Measurements from ENCODE around the gene MOSPD3. TPM values are rescaled to one million over a fixed set of nuclear protein-coding genes. Genes with fewer than 3 reads are reported as not detected.
"Not testable (repeated sequence)": the region's sequence is repeated elsewhere in the genome, so short reads cannot be mapped to it uniquely, and the experiment has no call there.

Gene MOSPD3
- total RNA-seq: 2.6 TPM

DNA sequence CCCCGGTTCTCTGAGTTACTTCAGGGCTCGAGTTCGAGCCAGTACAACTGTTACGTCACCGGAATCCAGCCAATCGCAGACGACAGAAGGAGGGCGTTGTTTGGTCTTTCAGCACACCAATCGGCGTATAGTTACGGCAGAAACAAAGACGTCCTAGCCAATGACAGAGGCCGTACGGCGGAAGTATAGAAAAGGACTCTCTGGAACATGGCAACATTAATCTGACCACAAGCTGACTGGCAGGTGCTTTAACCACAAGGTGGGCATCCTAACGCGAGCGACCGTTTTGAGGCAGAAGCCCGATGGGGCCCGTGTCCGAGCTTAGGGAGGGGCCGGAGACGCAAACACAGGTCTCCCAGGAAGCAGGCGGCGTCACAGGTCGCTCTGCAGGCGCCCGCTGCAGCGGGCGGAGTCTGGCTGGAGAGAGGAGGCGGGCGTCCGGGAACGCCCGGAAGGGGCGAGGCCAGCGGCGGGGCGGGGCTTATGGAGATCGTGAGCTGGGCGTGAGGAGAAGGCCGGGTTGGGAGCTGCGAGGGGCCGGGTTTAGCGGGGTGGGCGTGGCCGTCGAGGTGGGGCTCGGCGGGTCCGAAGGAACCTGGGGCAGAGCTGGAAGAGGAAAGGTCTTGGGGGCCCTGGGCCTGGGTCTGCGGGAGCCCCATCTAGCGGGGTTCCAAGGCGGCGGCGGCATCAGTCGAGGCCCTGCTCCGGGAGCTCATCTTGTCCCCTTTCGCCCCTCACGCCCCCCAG is at the start of gene MOSPD3:
Gene MOSPD3 (plus strand): TSS at position 558 of the 747 bp plus-strand sequence. CDS start 252 bp downstream, outside the sequence.
- peak within 1 kb of the TSS; percentile 82 to 94 (median 90) for H3K9ac ChIP-seq (ENCODE audit: low read depth in 1 of 3, low read length in 3 of 3)
- peak within 1 kb of the TSS; percentile 94 for H3K27ac ChIP-seq (ENCODE audit: low read depth, low read length)
- H3K4me1 ChIP-seq (ENCODE audit: control insufficient read depth in 3 of 3, insufficient read depth in 3 of 3, low read length in 3 of 3): peaks cover 8 to 11% (median 8%) of the 10 kb centered on the region in 3 donors
- peaks cover 0 to 11% (median 2%) of the 10 kb centered on the region in 3 donors for H3K36me3 ChIP-seq (ENCODE audit: control insufficient read depth in 3 of 3, insufficient read depth in 3 of 3, low read length in 3 of 3)
- peak within 1 kb of the TSS; percentile 88 to 93 (median 91) for H3K4me3 ChIP-seq (ENCODE audit: low read length in 3 of 3)
- no peaks in the 10 kb centered on the region for H3K27me3 ChIP-seq (ENCODE audit: control insufficient read depth in 3 of 3, insufficient read depth in 3 of 3, low read length in 3 of 3)
- no peaks in the 10 kb centered on the region for H3K9me3 ChIP-seq (ENCODE audit: control insufficient read depth in 3 of 3, low read length in 3 of 3)

GRCh38 chr7:100563100-100563564 is 49.2 kb upstream of the MOSPD3 start:
- H3K9ac ChIP-seq (ENCODE audit: low read depth in 1 of 3, low read length in 3 of 3): no peak overlapping the region
- H3K4me3 ChIP-seq (ENCODE audit: low read length in 3 of 3): no peak overlapping the region
- H3K4me1 ChIP-seq (ENCODE audit: control insufficient read depth in 3 of 3, insufficient read depth in 3 of 3, low read length in 3 of 3): peaks cover 0 to 3% (median 0%) of the 10 kb centered on the region in 3 donors
- H3K9me3 ChIP-seq (ENCODE audit: control insufficient read depth in 3 of 3, low read length in 3 of 3): no peaks in the 10 kb centered on the region
- H3K36me3 ChIP-seq (ENCODE audit: control insufficient read depth in 3 of 3, insufficient read depth in 3 of 3, low read length in 3 of 3): peaks cover 4 to 10% (median 4%) of the 10 kb centered on the region in 3 donors
- H3K27me3 ChIP-seq (ENCODE audit: control insufficient read depth in 3 of 3, insufficient read depth in 3 of 3, low read length in 3 of 3): no peaks in the 10 kb centered on the region
- no peak overlapping the region for H3K27ac ChIP-seq (ENCODE audit: low read depth, low read length)

DNA sequence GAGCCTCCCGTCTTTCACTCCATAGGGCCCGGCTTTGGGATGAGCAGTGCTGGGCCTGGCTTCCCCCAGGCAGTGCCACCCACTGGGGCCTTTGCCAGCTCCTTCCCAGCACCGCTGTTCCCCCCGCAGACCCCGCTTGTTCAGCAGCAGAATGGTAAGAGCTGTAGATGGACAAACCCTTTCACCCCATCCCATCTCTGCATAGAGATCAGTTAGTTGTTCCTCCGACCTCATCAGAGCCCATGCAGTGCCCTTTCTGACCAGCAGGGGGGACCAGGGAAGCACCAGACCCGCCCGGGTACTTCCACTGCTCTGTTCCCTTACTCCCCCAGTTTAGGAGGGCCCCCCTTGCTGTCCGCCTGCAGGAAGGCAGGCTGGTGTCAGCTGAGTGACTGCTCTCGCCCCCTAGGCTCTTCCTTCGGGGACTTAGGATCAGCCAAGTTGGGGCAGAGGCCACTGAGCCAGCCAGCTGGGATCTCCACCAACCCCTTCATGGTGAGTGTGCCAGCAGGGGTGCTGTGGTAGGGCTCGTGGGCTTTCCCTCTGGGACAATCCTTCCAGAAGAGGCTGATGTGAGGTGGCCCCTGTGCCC is 48.4 kb upstream of the MOSPD3 start:
- H3K36me3 ChIP-seq (ENCODE audit: control insufficient read depth in 3 of 3, insufficient read depth in 3 of 3, low read length in 3 of 3): peaks cover 4 to 10% (median 4%) of the 10 kb centered on the region in 3 donors
- no peaks in the 10 kb centered on the region for H3K9me3 ChIP-seq (ENCODE audit: control insufficient read depth in 3 of 3, low read length in 3 of 3)
- peaks cover 0 to 6% (median 0%) of the 10 kb centered on the region in 3 donors for H3K4me1 ChIP-seq (ENCODE audit: control insufficient read depth in 3 of 3, insufficient read depth in 3 of 3, low read length in 3 of 3)
- peak overlapping the region in 1 of 3 donors; percentile 8 for H3K9ac ChIP-seq (ENCODE audit: low read depth in 1 of 3, low read length in 3 of 3)
- H3K4me3 ChIP-seq (ENCODE audit: low read length in 3 of 3): no peak overlapping the region
- H3K27ac ChIP-seq (ENCODE audit: low read depth, low read length): no peak overlapping the region
- peaks cover 0 to 1% (median 0%) of the 10 kb centered on the region in 3 donors for H3K27me3 ChIP-seq (ENCODE audit: control insufficient read depth in 3 of 3, insufficient read depth in 3 of 3, low read length in 3 of 3)

GRCh38 chr7:100564405-100564804 is 47.9 kb upstream of the MOSPD3 start:
- H3K27ac ChIP-seq (ENCODE audit: low read depth, low read length); H3K36me3 ChIP-seq (ENCODE audit: control insufficient read depth in 3 of 3, insufficient read depth in 3 of 3, low read length in 3 of 3); H3K4me3 ChIP-seq (ENCODE audit: low read length in 3 of 3); H3K9me3 ChIP-seq (ENCODE audit: control insufficient read depth in 3 of 3, low read length in 3 of 3); H3K9ac ChIP-seq (ENCODE audit: low read depth in 1 of 3, low read length in 3 of 3); H3K27me3 ChIP-seq (ENCODE audit: control insufficient read depth in 3 of 3, insufficient read depth in 3 of 3, low read length in 3 of 3); H3K4me1 ChIP-seq (ENCODE audit: control insufficient read depth in 3 of 3, insufficient read depth in 3 of 3, low read length in 3 of 3): not testable (repeated sequence)

DNA sequence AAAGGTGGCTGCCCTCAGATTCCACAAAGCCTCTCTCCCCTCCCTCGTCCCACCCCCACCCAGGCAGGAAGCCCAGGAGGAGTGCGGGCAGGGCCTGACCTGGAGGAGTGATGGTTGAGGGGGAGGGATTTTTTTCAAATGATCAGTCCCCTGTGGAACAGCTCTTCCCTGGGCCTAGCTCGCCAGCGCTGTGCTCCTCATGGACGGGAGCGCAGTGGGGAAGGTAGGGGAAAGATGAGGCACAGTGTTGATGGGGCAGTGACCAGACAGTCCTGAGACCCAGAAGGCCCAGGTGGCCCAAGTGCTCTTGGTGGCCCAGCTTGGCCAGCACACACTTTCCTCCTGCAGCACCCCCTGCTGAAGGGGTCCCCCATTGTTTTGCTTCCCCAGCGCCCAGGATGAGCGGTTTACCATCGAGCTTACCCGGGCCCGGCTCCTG is 47.2 kb upstream of the MOSPD3 start:
- H3K27ac ChIP-seq (ENCODE audit: low read depth, low read length): no peak overlapping the region
- H3K4me1 ChIP-seq (ENCODE audit: control insufficient read depth in 3 of 3, insufficient read depth in 3 of 3, low read length in 3 of 3): peaks cover 2 to 12% (median 3%) of the 10 kb centered on the region in 3 donors
- no peak overlapping the region for H3K9ac ChIP-seq (ENCODE audit: low read depth in 1 of 3, low read length in 3 of 3)

DNA sequence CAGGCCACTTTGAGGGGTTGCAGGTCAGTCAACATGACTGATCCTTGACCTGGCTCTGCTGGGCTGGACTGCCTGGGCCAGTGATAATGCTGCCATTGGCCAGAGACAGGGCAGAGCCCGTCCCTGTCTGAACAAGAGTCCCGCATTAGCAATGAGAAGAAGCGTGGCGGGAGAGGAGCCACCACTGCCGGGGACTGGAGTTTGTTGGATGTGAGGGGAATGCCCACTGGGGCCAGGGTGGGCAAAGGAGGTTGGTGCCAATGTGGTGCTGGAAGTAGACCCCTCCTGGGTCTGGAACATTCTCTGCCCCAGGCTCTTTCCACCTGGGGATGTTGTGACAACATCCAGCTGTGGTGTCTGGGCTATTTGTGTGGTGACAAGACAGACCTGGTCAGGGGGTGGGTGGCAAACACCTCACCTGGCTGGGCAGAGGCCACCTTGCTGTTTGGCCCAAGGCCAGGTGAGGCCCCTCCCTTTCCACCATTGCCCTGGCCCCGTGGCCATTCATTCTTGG is 46.3 kb upstream of the MOSPD3 start:
- no peak overlapping the region for H3K9ac ChIP-seq (ENCODE audit: low read depth in 1 of 3, low read length in 3 of 3)
- peaks cover 4 to 18% (median 13%) of the 10 kb centered on the region in 3 donors for H3K27me3 ChIP-seq (ENCODE audit: control insufficient read depth in 3 of 3, insufficient read depth in 3 of 3, low read length in 3 of 3)
- no peaks in the 10 kb centered on the region for H3K9me3 ChIP-seq (ENCODE audit: control insufficient read depth in 3 of 3, low read length in 3 of 3)
- H3K4me3 ChIP-seq (ENCODE audit: low read length in 3 of 3): no peak overlapping the region
- H3K36me3 ChIP-seq (ENCODE audit: control insufficient read depth in 3 of 3, insufficient read depth in 3 of 3, low read length in 3 of 3): peaks cover 4 to 10% (median 4%) of the 10 kb centered on the region in 3 donors
- no peak overlapping the region for H3K27ac ChIP-seq (ENCODE audit: low read depth, low read length)
- peaks cover 4 to 14% (median 6%) of the 10 kb centered on the region in 3 donors for H3K4me1 ChIP-seq (ENCODE audit: control insufficient read depth in 3 of 3, insufficient read depth in 3 of 3, low read length in 3 of 3)

More for the DNA sequence above, 47.2 kb upstream of the MOSPD3 start:
- no peaks in the 10 kb centered on the region for H3K9me3 ChIP-seq (ENCODE audit: control insufficient read depth in 3 of 3, low read length in 3 of 3)
- peaks cover 0 to 12% (median 8%) of the 10 kb centered on the region in 3 donors for H3K27me3 ChIP-seq (ENCODE audit: control insufficient read depth in 3 of 3, insufficient read depth in 3 of 3, low read length in 3 of 3)
- H3K36me3 ChIP-seq (ENCODE audit: control insufficient read depth in 3 of 3, insufficient read depth in 3 of 3, low read length in 3 of 3): peaks cover 4 to 10% (median 4%) of the 10 kb centered on the region in 3 donors
- no peak overlapping the region for H3K4me3 ChIP-seq (ENCODE audit: low read length in 3 of 3)

DNA sequence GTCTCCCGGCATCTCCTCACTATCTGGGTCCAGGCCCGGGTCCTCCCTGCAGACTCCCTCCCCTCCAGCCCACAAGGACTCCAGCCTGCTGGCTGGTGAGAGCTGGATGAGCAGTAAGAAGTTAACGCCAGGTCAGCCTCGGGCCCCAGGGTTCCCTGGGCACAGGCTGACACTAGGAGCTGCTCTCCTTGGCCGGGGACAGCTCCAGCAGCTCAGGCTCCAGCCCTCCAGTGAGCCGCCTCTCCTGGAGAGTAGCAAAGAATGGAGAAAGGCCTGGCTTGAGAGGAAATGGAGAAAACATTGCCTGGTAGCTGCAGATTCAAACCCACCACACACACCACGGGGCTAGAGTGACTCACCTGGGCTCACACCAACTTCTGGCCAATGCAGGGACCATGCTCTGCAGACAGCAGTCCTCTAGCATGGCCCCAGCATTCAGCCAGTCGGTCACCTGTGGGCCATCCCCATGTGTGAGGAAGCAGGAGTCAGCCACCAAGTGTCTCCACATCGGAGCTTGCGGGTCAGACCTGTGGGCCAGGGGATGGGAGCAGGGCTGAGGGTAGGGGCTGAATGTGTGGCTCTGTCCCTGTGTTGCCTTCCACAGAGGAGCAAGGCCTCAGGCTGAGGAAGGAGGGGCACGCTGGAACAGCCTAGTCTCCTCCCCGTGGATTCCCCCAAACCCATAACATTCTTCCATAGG is 45.2 kb upstream of the MOSPD3 start:
- Histone ChIP-seq H3K4me1 (ENCODE audit: control insufficient read depth in 3 of 3, insufficient read depth in 3 of 3, low read length in 3 of 3) (peaks cover 4 to 14% (median 6%) of the 10 kb centered on the region in 3 donors), H3K36me3 (ENCODE audit: control insufficient read depth in 3 of 3, insufficient read depth in 3 of 3, low read length in 3 of 3) (peaks cover 0 to 7% (median 4%) of the 10 kb centered on the region in 3 donors), H3K27me3 (ENCODE audit: control insufficient read depth in 3 of 3, insufficient read depth in 3 of 3, low read length in 3 of 3) (peaks cover 11 to 29% (median 23%) of the 10 kb centered on the region in 3 donors), H3K27ac (ENCODE audit: low read depth, low read length) (no peak overlapping the region), H3K9ac (ENCODE audit: low read depth in 1 of 3, low read length in 3 of 3) (no peak overlapping the region), H3K4me3 (ENCODE audit: low read length in 3 of 3) (no peak overlapping the region), H3K9me3 (ENCODE audit: control insufficient read depth in 3 of 3, low read length in 3 of 3) (no peaks in the 10 kb centered on the region)

GRCh38 chr7:100567751-100568175 is 44.6 kb upstream of the MOSPD3 start:
- peaks cover 0 to 5% (median 3%) of the 10 kb centered on the region in 3 donors for H3K36me3 ChIP-seq (ENCODE audit: control insufficient read depth in 3 of 3, insufficient read depth in 3 of 3, low read length in 3 of 3)
- no peak overlapping the region for H3K27ac ChIP-seq (ENCODE audit: low read depth, low read length)
- H3K9ac ChIP-seq (ENCODE audit: low read depth in 1 of 3, low read length in 3 of 3): no peak overlapping the region
- H3K4me1 ChIP-seq (ENCODE audit: control insufficient read depth in 3 of 3, insufficient read depth in 3 of 3, low read length in 3 of 3): peaks cover 4 to 14% (median 6%) of the 10 kb centered on the region in 3 donors
- H3K9me3 ChIP-seq (ENCODE audit: control insufficient read depth in 3 of 3, low read length in 3 of 3): no peaks in the 10 kb centered on the region
- peaks cover 11 to 32% (median 23%) of the 10 kb centered on the region in 3 donors for H3K27me3 ChIP-seq (ENCODE audit: control insufficient read depth in 3 of 3, insufficient read depth in 3 of 3, low read length in 3 of 3)
- no peak overlapping the region for H3K4me3 ChIP-seq (ENCODE audit: low read length in 3 of 3)

GRCh38 chr7:100568176-100568895 is 44.0 kb upstream of the MOSPD3 start:
- no peaks in the 10 kb centered on the region for H3K36me3 ChIP-seq (ENCODE audit: control insufficient read depth in 3 of 3, insufficient read depth in 3 of 3, low read length in 3 of 3)
- H3K9me3 ChIP-seq (ENCODE audit: control insufficient read depth in 3 of 3, low read length in 3 of 3): no peaks in the 10 kb centered on the region
- H3K4me3 ChIP-seq (ENCODE audit: low read length in 3 of 3): no peak overlapping the region
- H3K9ac ChIP-seq (ENCODE audit: low read depth in 1 of 3, low read length in 3 of 3): no peak overlapping the region
- peaks cover 11 to 32% (median 23%) of the 10 kb centered on the region in 3 donors for H3K27me3 ChIP-seq (ENCODE audit: control insufficient read depth in 3 of 3, insufficient read depth in 3 of 3, low read length in 3 of 3)
- peaks cover 4 to 14% (median 6%) of the 10 kb centered on the region in 3 donors for H3K4me1 ChIP-seq (ENCODE audit: control insufficient read depth in 3 of 3, insufficient read depth in 3 of 3, low read length in 3 of 3)
- no peak overlapping the region for H3K27ac ChIP-seq (ENCODE audit: low read depth, low read length)
